GM23338 (cell line): ENCODE measurements around the gene DPT. TPM values are rescaled to one million over a fixed set of nuclear protein-coding genes. Genes with fewer than 3 reads are reported as not detected.

Experiments used
- ATAC-seq: fragments of 200-7000 bp; cut with Tn5 transposase; 3 replicates; pipeline ENCODE4 v1.9.1; 2020
- DNase-seq: peaks from one replicate; pipeline ENCODE4 v3.0.0-alpha.2; 2015; ENCODE audit warnings: low spot score
- H2AFZ ChIP-seq: fragments of 200-600 bp; sonication (generic); 2 replicates; pipeline ENCODE4 v1.8.0; 2016; ENCODE audit warnings: antibody characterized with exemption, mild to moderate bottlenecking, moderate library complexity
- H3F3A ChIP-seq: fragments of 200-600 bp; sonication (generic); replicated peaks from 2 replicates; pipeline ENCODE4 v1.8.0; 2017; ENCODE audit warnings: antibody characterized with exemption, mixed run types, low read depth
- H3K27ac ChIP-seq: fragments of 200-600 bp; sonication (generic); 2 replicates; pipeline ENCODE4 v1.6.1; 2016; ENCODE audit warnings: low read depth
- H3K27me3 ChIP-seq: fragments of 200-600 bp; sonication (generic); 2 replicates; pipeline ENCODE4 v1.8.0; 2016; ENCODE audit warnings: mild to moderate bottlenecking, mixed run types, moderate library complexity; ENCODE audit not compliant: insufficient read depth
- H3K36me3 ChIP-seq: fragments of 200-600 bp; sonication (generic); 2 replicates; pipeline ENCODE4 v1.8.0; 2016; ENCODE audit warnings: mild to moderate bottlenecking; ENCODE audit not compliant: insufficient read depth
- H3K4me1 ChIP-seq: fragments of 200-600 bp; sonication (generic); 2 replicates; pipeline ENCODE4 v1.8.0; 2016; ENCODE audit warnings: mild to moderate bottlenecking, moderate library complexity; ENCODE audit not compliant: insufficient read depth
- H3K4me2 ChIP-seq: fragments of 200-600 bp; sonication (generic); 2 replicates; pipeline ENCODE4 v1.7.1; 2017; ENCODE audit warnings: mixed run types
- H3K4me3 ChIP-seq: fragments of 200-600 bp; sonication (generic); 2 replicates; pipeline ENCODE4 v1.6.1; 2016; ENCODE audit warnings: mixed run types
- H3K79me2 ChIP-seq: fragments of 200-600 bp; sonication (generic); replicated peaks from 2 replicates; pipeline ENCODE4 v1.8.0; 2017; ENCODE audit warnings: mild to moderate bottlenecking; ENCODE audit not compliant: insufficient read depth
- H3K9me2 ChIP-seq: fragments of 200-600 bp; sonication (generic); 2 replicates; pipeline ENCODE4 v1.8.0; 2017; ENCODE audit not compliant: insufficient read depth
- H4K20me1 ChIP-seq: fragments of 200-600 bp; sonication (generic); replicated peaks from 2 replicates; pipeline ENCODE4 v1.8.0; 2017; ENCODE audit warnings: mild to moderate bottlenecking; ENCODE audit not compliant: insufficient read depth
- H3K27ac Mint-ChIP-seq: 2 replicates; pipeline ENCODE4 v1.8.0; 2020; ENCODE audit warnings: inconsistent platforms, mild to moderate bottlenecking, moderate library complexity, mixed read lengths
- H3K27me3 Mint-ChIP-seq: 3 replicates; pipeline ENCODE4 v1.8.0; 2022; ENCODE audit warnings: low read depth, mild to moderate bottlenecking, moderate library complexity, mixed read lengths, inconsistent platforms; ENCODE audit not compliant: insufficient read depth, poor library complexity
- H3K36me3 Mint-ChIP-seq: 3 replicates; pipeline ENCODE4 v1.8.0; 2021; ENCODE audit warnings: low read depth, mild to moderate bottlenecking, inconsistent platforms, moderate library complexity, mixed read lengths
- H3K4me1 Mint-ChIP-seq: 3 replicates; pipeline ENCODE4 v1.8.0; 2020; ENCODE audit warnings: mild to moderate bottlenecking, inconsistent platforms, mixed read lengths
- H3K4me3 Mint-ChIP-seq: 3 replicates; pipeline ENCODE4 v1.8.0; 2021; ENCODE audit warnings: moderate library complexity, mild to moderate bottlenecking, inconsistent platforms, mixed read lengths
- H3K9me3 Mint-ChIP-seq: 3 replicates; pipeline ENCODE4 v1.8.0; 2020; ENCODE audit warnings: moderate library complexity, mild to moderate bottlenecking, inconsistent platforms, mixed read lengths
- EZH2 ChIP-seq: fragments of 200-600 bp; sonication (generic); IDR thresholded peaks from one replicate; pipeline ENCODE4 v1.8.0; 2017; ENCODE audit warnings: antibody characterized with exemption, mild to moderate bottlenecking, low read depth; ENCODE audit not compliant: unreplicated experiment
- JUNB ChIP-seq: IDR thresholded peaks from one replicate; pipeline ENCODE4 v1.6.1; 2016; ENCODE audit warnings: antibody characterized with exemption; ENCODE audit not compliant: unreplicated experiment
- POLR2AphosphoS5 ChIP-seq: IDR thresholded peaks from 2 replicates; pipeline ENCODE4 v1.6.1; 2016; ENCODE audit warnings: antibody characterized with exemption, low read depth
- STAT1 ChIP-seq: IDR thresholded peaks from one replicate; pipeline ENCODE4 v1.6.1; 2016; ENCODE audit warnings: antibody characterized with exemption; ENCODE audit not compliant: unreplicated experiment
- ZNF114 ChIP-seq: fragments of 250-450 bp; sonication (Bioruptor Pico); IDR thresholded peaks from 2 replicates; pipeline ENCODE4 v1.5.0; 2020; ENCODE audit warnings: mild to moderate bottlenecking, moderate library complexity
- ZNF331 ChIP-seq: fragments of 250-450 bp; sonication (Bioruptor Pico); IDR thresholded peaks from 2 replicates; pipeline ENCODE4 v1.5.0; 2020; ENCODE audit warnings: low read depth, mild to moderate bottlenecking, moderate library complexity
- polyA plus RNA-seq: library from polyadenylated mRNA; unstranded; fragments of >200 nt; fragmentation: Nextera tagmentation; extraction: Ambion mirVana; gene quantifications from 2 replicates; pipeline ENCODE4 v1.2.1, GENCODE V29; 2016
- total RNA-seq: library from RNA; depleted of rRNA; stranded (reverse); fragments of >200 nt; shearing (Covaris generic); gene quantifications from 2 replicates; pipeline ENCODE4 v1.2.3, GENCODE V29; 2014
- TF ChIP-seq, protein P1 (sequence below): fragments of 250-450 bp; sonication (Bioruptor Pico); IDR thresholded peaks from 2 replicates; pipeline ENCODE4 v1.5.0; 2020; ENCODE audit warnings: mild to moderate bottlenecking, moderate library complexity
- TF ChIP-seq, protein P2 (sequence below): IDR thresholded peaks from one replicate; pipeline ENCODE4 v1.6.1; 2018; ENCODE audit warnings: antibody characterized with exemption; ENCODE audit not compliant: unreplicated experiment
- TF ChIP-seq, protein P3 (sequence below): IDR thresholded peaks from 2 replicates; pipeline ENCODE4 v1.6.1; 2016; ENCODE audit warnings: antibody characterized with exemption
- TF ChIP-seq, protein P4 (sequence below), 2 experiments: fragments of 200-600 bp in 1 of 2; sonication (generic) in 1 of 2; conservative IDR thresholded peaks; 2 replicates each; pipeline versions ENCODE4 v1.5.1 to v1.6.1; 2016 to 2017; ENCODE audit warnings: antibody characterized with exemption in 2 of 2, low read depth in 2 of 2, mild to moderate bottlenecking in 2 of 2, moderate library complexity in 1 of 2

Gene DPT
- total and polyA plus RNA-seq, 2 experiments from 2014 or later = not detected

DNA sequence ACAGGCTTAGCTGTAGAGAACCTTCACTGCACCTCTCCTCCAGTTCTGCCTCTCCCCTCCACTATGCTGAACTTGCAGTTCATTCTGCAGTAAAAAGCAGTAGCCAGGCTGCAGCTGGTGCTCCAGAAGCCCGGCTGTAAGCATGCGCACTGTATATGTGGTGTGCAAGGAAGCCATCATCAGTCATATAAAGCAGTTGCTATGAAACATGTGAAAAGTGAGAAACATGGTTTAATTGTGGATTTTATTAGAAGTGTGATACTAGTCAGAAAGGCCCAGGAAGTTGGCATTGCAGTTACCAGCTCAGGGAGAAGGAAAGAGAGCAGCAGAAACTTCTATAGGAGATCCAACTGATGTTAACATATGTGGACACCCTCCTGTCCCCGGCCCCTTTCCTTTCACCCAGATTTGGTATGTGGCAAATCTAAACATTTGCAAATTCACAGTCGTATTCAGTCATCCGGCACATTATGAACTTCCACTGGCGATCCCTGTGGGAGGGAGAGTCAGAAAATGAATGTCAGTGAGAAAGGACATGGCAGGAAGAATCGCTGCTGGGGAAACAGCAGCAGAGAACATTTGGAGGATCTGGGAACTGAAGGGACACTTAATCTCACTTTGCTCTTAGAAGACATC is 32.8 kb downstream of the DPT start (continued):
- TF ChIP-seq, protein P1, sequence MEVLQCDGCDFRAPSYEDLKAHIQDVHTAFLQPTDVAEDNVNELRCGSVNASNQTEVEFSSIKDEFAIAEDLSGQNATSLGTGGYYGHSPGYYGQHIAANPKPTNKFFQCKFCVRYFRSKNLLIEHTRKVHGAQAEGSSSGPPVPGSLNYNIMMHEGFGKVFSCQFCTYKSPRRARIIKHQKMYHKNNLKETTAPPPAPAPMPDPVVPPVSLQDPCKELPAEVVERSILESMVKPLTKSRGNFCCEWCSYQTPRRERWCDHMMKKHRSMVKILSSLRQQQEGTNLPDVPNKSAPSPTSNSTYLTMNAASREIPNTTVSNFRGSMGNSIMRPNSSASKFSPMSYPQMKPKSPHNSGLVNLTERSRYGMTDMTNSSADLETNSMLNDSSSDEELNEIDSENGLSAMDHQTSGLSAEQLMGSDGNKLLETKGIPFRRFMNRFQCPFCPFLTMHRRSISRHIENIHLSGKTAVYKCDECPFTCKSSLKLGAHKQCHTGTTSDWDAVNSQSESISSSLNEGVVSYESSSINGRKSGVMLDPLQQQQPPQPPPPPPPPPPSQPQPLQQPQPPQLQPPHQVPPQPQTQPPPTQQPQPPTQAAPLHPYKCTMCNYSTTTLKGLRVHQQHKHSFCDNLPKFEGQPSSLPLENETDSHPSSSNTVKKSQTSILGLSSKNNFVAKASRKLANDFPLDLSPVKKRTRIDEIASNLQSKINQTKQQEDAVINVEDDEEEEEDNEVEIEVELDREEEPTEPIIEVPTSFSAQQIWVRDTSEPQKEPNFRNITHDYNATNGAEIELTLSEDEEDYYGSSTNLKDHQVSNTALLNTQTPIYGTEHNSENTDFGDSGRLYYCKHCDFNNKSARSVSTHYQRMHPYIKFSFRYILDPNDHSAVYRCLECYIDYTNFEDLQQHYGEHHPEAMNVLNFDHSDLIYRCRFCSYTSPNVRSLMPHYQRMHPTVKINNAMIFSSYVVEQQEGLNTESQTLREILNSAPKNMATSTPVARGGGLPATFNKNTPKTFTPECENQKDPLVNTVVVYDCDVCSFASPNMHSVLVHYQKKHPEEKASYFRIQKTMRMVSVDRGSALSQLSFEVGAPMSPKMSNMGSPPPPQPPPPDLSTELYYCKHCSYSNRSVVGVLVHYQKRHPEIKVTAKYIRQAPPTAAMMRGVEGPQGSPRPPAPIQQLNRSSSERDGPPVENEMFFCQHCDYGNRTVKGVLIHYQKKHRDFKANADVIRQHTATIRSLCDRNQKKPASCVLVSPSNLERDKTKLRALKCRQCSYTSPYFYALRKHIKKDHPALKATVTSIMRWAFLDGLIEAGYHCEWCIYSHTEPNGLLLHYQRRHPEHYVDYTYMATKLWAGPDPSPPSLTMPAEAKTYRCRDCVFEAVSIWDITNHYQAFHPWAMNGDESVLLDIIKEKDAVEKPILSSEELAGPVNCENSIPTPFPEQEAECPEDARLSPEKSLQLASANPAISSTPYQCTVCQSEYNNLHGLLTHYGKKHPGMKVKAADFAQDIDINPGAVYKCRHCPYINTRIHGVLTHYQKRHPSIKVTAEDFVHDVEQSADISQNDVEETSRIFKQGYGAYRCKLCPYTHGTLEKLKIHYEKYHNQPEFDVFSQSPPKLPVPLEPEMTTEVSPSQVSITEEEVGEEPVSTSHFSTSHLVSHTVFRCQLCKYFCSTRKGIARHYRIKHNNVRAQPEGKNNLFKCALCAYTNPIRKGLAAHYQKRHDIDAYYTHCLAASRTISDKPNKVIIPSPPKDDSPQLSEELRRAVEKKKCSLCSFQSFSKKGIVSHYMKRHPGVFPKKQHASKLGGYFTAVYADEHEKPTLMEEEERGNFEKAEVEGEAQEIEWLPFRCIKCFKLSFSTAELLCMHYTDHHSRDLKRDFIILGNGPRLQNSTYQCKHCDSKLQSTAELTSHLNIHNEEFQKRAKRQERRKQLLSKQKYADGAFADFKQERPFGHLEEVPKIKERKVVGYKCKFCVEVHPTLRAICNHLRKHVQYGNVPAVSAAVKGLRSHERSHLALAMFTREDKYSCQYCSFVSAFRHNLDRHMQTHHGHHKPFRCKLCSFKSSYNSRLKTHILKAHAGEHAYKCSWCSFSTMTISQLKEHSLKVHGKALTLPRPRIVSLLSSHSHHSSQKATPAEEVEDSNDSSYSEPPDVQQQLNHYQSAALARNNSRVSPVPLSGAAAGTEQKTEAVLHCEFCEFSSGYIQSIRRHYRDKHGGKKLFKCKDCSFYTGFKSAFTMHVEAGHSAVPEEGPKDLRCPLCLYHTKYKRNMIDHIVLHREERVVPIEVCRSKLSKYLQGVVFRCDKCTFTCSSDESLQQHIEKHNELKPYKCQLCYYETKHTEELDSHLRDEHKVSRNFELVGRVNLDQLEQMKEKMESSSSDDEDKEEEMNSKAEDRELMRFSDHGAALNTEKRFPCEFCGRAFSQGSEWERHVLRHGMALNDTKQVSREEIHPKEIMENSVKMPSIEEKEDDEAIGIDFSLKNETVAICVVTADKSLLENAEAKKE = no peak

DNA sequence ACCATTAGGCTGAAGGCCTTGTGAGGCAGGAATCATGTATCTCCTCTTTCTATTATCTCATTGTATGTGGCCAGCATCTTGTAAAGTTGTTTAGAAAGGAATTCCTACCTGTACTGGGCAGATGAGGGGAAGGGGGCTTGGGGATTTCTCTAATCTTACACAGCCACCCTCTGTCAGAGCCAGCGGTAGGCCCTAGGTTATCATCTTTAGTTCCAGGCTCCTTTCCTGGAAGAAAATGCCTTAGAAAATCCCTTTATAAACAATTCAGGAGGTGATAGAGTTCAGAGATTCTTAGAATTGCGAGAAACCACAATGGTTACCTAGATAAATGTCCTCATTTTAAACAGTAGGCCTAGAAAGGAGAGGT is 35.2 kb downstream of the DPT start:
- Mint-ChIP-seq H3K27ac (no peak overlapping the region), H3K9me3 (no peaks in the 10 kb centered on the region), H3K36me3 (no peaks in the 10 kb centered on the region), H3K4me1 (peaks cover 17% of the 10 kb centered on the region), H3K4me3 (no peak overlapping the region), H3K27me3 (peaks cover 9% of the 10 kb centered on the region)
- Histone ChIP-seq H3K4me3 (no peak overlapping the region), H3K27ac (no peak overlapping the region), H3K9me2 (0 out of 2 replicates have a peak, but pooled peaks cover 4% of the 10 kb centered on the region), H3K36me3 (no peaks in the 10 kb centered on the region), H3K4me2 (no peak overlapping the region), H4K20me1 (no peaks in the 10 kb centered on the region), H2AFZ (no peak overlapping the region), H3K27me3 (no peaks in the 10 kb centered on the region), H3F3A (no peaks in the 10 kb centered on the region), H3K79me2 (no peaks in the 10 kb centered on the region), H3K4me1 (no peaks in the 10 kb centered on the region)
- DNase-seq = no peak
- ATAC-seq = no peak
- TF ChIP-seq STAT1 (no peak), EZH2 (no peak), ZNF331 (CRISPR knock-in tag) (no peak), POLR2AphosphoS5 (no peak), JUNB (no peak), ZNF114 (CRISPR knock-in tag) (no peak)
- TF ChIP-seq, protein P2, sequence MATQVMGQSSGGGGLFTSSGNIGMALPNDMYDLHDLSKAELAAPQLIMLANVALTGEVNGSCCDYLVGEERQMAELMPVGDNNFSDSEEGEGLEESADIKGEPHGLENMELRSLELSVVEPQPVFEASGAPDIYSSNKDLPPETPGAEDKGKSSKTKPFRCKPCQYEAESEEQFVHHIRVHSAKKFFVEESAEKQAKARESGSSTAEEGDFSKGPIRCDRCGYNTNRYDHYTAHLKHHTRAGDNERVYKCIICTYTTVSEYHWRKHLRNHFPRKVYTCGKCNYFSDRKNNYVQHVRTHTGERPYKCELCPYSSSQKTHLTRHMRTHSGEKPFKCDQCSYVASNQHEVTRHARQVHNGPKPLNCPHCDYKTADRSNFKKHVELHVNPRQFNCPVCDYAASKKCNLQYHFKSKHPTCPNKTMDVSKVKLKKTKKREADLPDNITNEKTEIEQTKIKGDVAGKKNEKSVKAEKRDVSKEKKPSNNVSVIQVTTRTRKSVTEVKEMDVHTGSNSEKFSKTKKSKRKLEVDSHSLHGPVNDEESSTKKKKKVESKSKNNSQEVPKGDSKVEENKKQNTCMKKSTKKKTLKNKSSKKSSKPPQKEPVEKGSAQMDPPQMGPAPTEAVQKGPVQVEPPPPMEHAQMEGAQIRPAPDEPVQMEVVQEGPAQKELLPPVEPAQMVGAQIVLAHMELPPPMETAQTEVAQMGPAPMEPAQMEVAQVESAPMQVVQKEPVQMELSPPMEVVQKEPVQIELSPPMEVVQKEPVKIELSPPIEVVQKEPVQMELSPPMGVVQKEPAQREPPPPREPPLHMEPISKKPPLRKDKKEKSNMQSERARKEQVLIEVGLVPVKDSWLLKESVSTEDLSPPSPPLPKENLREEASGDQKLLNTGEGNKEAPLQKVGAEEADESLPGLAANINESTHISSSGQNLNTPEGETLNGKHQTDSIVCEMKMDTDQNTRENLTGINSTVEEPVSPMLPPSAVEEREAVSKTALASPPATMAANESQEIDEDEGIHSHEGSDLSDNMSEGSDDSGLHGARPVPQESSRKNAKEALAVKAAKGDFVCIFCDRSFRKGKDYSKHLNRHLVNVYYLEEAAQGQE = no peak
- TF ChIP-seq, protein P3, sequence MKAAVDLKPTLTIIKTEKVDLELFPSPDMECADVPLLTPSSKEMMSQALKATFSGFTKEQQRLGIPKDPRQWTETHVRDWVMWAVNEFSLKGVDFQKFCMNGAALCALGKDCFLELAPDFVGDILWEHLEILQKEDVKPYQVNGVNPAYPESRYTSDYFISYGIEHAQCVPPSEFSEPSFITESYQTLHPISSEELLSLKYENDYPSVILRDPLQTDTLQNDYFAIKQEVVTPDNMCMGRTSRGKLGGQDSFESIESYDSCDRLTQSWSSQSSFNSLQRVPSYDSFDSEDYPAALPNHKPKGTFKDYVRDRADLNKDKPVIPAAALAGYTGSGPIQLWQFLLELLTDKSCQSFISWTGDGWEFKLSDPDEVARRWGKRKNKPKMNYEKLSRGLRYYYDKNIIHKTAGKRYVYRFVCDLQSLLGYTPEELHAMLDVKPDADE = no peak
- TF ChIP-seq, protein P4, sequence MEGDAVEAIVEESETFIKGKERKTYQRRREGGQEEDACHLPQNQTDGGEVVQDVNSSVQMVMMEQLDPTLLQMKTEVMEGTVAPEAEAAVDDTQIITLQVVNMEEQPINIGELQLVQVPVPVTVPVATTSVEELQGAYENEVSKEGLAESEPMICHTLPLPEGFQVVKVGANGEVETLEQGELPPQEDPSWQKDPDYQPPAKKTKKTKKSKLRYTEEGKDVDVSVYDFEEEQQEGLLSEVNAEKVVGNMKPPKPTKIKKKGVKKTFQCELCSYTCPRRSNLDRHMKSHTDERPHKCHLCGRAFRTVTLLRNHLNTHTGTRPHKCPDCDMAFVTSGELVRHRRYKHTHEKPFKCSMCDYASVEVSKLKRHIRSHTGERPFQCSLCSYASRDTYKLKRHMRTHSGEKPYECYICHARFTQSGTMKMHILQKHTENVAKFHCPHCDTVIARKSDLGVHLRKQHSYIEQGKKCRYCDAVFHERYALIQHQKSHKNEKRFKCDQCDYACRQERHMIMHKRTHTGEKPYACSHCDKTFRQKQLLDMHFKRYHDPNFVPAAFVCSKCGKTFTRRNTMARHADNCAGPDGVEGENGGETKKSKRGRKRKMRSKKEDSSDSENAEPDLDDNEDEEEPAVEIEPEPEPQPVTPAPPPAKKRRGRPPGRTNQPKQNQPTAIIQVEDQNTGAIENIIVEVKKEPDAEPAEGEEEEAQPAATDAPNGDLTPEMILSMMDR (conservative IDR thresholded peaks at IDR 0.05; ENCODE audit: low read depth in 2 of 2) = no peak
